Right renal pelvis (tissue), 4 donors: ENCODE results near the gene COL8A2. TPM values are rescaled to one million over a fixed set of nuclear protein-coding genes. Genes with fewer than 3 reads are reported as not detected.
A peak's percentile ranks its signal among the peaks of the same experiment; 100 is the strongest.

Experiments
- DNase-seq, 4 donors: peaks; one replicate each; pipeline ENCODE4 v3.0.0-alpha.2; 2013; ENCODE audit warnings: low read depth in 4 of 4, low spot score in 3 of 4, missing footprints in 1 of 4
- polyA plus RNA-seq, 4 donors: library from polyadenylated mRNA; unstranded; fragments of 120-200 nt; gene quantifications; one replicate each; pipeline ENCODE4 v1.2.1, GENCODE V29; 2013; ENCODE audit not compliant: insufficient read length in 4 of 4

COL8A2 gene
- polyA plus RNA-seq, 4 donors, result 1.4 to 3.8 (median 1.9) TPM

- no peak for DNase-seq
Measured at GRCh38 chr1:36092798-36093185, 32.2 kb downstream of the COL8A2 start.

DNA sequence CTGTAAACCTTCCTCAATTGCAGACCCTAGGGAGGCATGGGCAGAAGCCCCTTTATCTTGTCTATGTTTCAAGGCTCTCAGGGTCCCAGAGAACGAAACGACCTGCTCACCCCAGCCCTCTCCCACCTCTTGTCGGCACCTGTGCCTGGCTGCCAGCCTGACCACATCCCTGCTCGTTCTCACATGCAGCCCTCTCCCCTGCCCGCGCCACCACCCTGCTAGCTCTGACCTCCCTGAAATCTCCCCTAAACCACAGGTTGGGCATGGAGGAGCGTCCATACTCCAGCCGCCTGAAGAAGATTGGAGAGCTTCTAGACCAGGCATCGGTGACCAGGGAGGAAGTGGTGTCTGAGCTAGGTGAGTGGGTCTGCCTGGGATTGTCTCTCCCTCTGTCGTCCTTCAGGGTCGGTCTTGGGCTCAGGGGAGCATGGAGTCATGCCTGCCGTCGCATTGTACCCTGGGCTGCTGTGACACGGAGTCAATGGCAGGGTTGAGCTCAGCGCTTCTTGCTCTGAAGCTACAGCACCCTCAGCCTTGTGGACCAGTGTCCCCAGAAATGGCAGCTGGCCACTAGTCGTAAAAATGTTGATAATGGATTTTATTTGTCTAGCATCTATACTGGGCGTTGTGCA, 32.7 kb downstream of the COL8A2 start:
- DNase-seq, result no peak

DNA sequence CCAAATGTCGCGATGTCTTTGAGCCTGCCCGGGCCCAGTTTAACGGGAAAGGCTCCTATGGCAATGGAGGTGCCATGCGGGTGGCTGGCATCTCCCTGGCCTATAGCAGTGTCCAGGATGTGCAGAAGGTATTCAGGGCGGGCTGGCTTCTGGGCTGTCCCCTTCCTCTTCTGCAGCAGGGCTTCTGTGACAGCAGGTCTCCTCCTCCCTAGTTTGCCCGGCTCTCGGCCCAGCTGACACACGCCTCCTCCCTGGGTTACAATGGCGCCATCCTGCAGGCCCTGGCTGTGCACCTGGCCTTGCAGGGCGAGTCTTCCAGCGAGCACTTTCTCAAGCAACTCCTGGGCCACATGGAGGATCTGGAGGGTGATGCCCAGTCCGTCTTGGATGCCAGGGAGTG, 33.3 kb downstream of the COL8A2 start:
- DNase-seq, result no peak

GRCh38 chr1:36091141-36091540, 33.9 kb downstream of the COL8A2 start:
- no peak for DNase-seq

GRCh38 chr1:36089393-36090121, 35.5 kb downstream of the COL8A2 start:
- DNase-seq, result no peak

DNA sequence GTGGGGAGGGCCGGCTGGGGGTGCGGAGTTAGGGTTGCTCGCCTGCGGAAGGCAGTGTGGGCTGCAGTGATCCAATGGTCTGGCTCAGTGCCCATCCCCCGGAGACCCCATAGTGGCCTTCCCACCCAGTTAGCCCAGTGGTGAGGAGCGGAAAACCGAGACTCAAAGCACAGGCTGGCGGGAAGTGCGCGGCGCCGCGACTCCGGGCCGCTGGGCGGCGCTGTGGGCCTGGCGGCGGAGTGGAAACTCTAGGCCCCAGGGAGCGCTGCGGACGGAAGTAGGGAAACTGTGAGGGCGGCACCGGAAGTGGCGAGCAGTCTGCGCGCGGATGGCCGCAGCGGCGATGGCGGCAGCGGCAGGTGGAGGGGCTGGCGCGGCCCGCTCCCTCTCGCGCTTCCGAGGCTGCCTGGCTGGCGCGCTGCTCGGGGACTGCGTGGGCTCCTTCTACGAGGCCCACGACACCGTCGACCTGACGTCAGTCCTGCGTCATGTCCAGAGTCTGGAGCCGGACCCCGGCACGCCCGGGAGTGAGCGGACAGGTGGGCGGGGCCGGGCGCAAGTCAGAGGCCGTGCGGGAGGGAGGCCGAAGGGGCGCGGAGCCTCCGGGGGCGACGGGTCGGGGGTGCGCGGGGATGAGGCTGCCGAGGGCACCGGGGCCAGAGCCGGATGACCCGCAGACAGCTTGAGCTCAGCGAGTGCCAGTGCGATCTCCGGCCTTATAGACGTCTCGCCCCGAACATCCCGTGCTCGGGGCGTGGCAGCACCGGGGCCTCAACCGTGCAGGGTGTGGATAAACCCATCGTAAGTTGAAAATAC, 36.2 kb downstream of the COL8A2 start, which contains the start of gene ADPRS:
Gene ADPRS, plus strand, starts transcription at position 316 of the 816 bp plus-strand sequence. Its CDS starts 13 bp downstream, at position 329.
- DNase-seq, result peak; percentile 67 to 82 (median 70)

DNA sequence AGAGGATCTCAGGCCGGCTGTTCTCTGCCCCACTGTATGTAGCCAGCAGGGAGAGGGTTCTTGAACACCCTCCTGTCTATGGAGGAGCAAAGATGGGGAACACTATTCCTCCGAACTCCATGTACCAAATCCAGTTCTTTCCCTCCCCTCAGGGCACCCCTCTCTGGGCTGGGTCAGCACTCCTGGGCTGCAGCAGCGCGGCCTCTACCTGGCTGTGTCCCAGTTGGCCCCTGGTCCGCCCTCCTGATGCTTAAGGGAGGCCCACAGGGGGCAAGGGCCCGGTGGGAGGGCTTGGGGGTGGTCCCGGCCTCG, 36.8 kb downstream of the COL8A2 start:
- no peak for DNase-seq

GRCh38 chr1:36087233-36088123, 37.5 kb downstream of the COL8A2 start:
- no peak for DNase-seq

DNA sequence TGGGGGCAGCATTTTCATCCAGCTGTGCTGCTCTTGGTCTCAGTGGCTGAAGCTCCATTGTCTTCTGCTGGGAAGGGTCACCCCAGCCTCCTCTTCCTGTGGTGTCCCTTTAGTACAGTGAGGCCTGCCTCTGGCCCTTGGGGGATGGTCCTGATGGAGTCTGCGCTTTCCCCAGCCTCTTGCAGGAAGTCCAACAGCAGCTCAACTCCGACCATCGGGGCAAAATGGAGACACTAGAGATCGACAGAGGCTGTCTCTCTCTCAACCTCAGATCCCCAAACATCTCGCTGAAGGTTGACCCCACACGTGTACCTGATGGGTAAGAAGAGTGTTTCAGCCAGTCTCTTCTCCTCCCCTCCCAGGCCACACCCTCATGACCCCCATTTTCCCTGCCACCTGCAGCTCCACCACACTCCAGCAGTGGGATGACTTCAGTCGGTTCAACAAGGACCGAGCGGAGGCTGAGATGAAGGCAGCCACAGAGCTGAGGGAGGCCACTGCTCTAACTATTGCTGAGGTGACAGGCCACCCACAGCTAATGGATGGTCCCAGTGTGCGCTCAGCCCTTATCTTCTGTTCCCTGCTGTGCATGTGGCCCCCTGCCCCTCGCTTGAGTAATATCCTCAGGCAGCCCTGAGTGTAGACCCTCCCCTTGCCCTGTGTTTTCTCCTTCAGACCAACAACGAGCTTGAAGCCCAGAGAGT, 38.3 kb downstream of the COL8A2 start:
- DNase-seq, result no peak

GRCh38 chr1:36085686-36086526, 39.1 kb downstream of the COL8A2 start:
- DNase-seq, result no peak

- DNase-seq, result no peak
Measured at GRCh38 chr1:36085126-36085525, 39.9 kb downstream of the COL8A2 start.

GRCh38 chr1:36084497-36085115, 40.4 kb downstream of the COL8A2 start:
- peak in 1 of 4 donors; percentile 18 for DNase-seq

GRCh38 chr1:36083635-36084496, 41.2 kb downstream of the COL8A2 start, which contains the start of gene TEKT2:
Gene TEKT2 (plus strand): TSS chr1:36084094. CDS start chr1:36084922, 828 bp downstream.
- peak; percentile 65 to 83 (median 70) for DNase-seq

- DNase-seq, result no peak
Measured at GRCh38 chr1:36083219-36083618, 41.8 kb downstream of the COL8A2 start.

- DNase-seq, result no peak
Measured at GRCh38 chr1:36081926-36082485, 43.0 kb downstream of the COL8A2 start.

DNA sequence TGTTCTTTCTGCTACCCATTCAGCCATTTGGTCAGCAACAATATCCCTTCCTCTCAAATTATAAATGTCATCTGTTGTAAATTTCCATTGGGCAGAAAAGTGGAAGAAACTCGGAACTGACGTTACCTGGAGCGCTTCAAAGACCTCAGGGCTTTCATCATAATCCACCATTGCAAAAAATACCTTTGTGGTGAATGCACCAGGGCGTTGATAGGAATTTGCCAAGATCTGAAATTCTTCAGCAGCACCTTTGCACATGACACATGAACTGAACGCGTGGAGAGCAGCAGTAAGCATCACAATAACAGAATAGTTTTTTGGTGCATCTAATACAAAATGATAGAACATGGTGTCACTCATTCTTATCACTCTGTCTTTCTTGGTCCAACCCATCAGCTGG, 44.2 kb downstream of the COL8A2 start:
- DNase-seq, result no peak

DNA sequence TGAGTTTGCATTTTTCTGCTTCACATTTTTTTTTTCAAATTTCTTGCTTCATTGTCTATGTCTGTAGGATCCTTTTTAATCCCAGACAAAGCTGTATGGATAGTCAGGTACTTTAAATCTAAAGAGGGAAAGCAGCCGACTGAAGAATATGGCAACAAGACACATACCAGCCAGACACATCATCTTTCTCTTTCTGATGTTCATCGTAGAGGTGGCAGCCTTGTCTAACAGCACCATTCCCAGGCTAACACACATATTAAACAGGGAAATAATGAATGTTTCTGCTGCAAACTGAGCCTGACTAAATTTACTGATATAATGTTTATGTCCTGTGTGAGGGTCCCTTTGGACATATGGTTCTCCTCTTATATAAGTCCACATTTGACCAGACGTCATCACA, 44.8 kb downstream of the COL8A2 start:
- no peak for DNase-seq
